ENCODE measurements around the gene PSMC3IP. TPM values are rescaled to one million over a fixed set of nuclear protein-coding genes. Genes with fewer than 3 reads are reported as not detected.

The PSMC3IP gene
- total RNA-seq, 1 experiment from 2014 or later, result 37.4 TPM

- Histone ChIP-seq H3K23ac (ENCODE audit: insufficient read length, low read depth, low read length) (no peak overlapping the region), H3K9me3 (ENCODE audit: control insufficient read depth, low read depth, low read length) (no peaks in the 10 kb centered on the region), H2BK12ac (ENCODE audit: insufficient read length, low read depth, low read length) (no peak overlapping the region), H4K20me1 (ENCODE audit: control insufficient read depth, insufficient read depth, insufficient read length) (no peaks in the 10 kb centered on the region), H3K56ac (ENCODE audit: insufficient read length, low read depth, low read length) (no peak overlapping the region), H3K18ac (ENCODE audit: insufficient read length, low read depth, low read length) (no peak overlapping the region), H2BK5ac (ENCODE audit: insufficient read length, low read length) (no peak overlapping the region), H3K4ac (ENCODE audit: low read depth, low read length) (no peak overlapping the region), H4K91ac (ENCODE audit: insufficient read length, low read depth, low read length) (no peak overlapping the region), H2BK120ac (ENCODE audit: low read depth, low read length, poor library complexity, severe bottlenecking) (no peak overlapping the region), H3K23me2 (ENCODE audit: insufficient read length, low read depth, low read length, poor library complexity, severe bottlenecking) (peaks cover 3% of the 10 kb centered on the region), H3K9ac (ENCODE audit: extremely low read depth, insufficient read length, low read length) (no peak overlapping the region), H3K27ac (ENCODE audit: insufficient read length, low read depth, low read length) (no peak overlapping the region), H4K8ac (replicated peaks; ENCODE audit: insufficient read length, low read depth, low read length) (no peak overlapping the region), H2BK15ac (ENCODE audit: low read depth, low read length) (no peak overlapping the region), H3K4me2 (ENCODE audit: insufficient read depth, insufficient read length, low read length) (no peak overlapping the region), H3K4me1 (ENCODE audit: insufficient read depth, low read length) (no peaks in the 10 kb centered on the region), H4K5ac (ENCODE audit: insufficient read length, low read depth, low read length) (no peak overlapping the region), H3K79me2 (ENCODE audit: insufficient read depth, low read length) (no peaks in the 10 kb centered on the region), H2AK5ac (ENCODE audit: insufficient read length, low read length) (no peak overlapping the region), H2BK20ac (ENCODE audit: low read depth, low read length, poor library complexity, severe bottlenecking) (no peak overlapping the region), H3K27me3 (ENCODE audit: insufficient read depth, low read length) (no peaks in the 10 kb centered on the region; the same call in 1 of the 2 replicates), H3K79me1 (ENCODE audit: insufficient read depth, low read depth, low read length, poor library complexity, severe bottlenecking) (no peaks in the 10 kb centered on the region), H2AFZ (ENCODE audit: low read length) (no peak overlapping the region), H3K14ac (ENCODE audit: insufficient read depth, low read length) (no peak overlapping the region), H3T11ph (ENCODE audit: low read length) (no peak overlapping the region)
- no peaks in the 10 kb centered on the region for H3K27me3 Mint-ChIP-seq (ENCODE audit: low read depth)
- WGBS (ENCODE audit: extremely low coverage, insufficient read length, low lambda C conversion rate), result no CpG with 5 or more reads among the region's 2 CpGs
- H3K36me3 Mint-ChIP-seq (ENCODE audit: insufficient read depth in 1 of 3, low read depth in 3 of 3), result peaks cover 17 to 70% (median 56%) of the 10 kb centered on the region in 3 experiments; a peak in 6 of 7 replicates
- no peak for DNase-seq
- 0 out of 5 replicates have a peak overlapping the region, but pooled peaks of 1 of the 2 experiments have one; percentile 50 for H3K4me3 Mint-ChIP-seq
- peaks cover 20 to 21% of the 10 kb centered on the region in 2 experiments for H3K4me1 Mint-ChIP-seq
- TF ChIP-seq, protein P1, sequence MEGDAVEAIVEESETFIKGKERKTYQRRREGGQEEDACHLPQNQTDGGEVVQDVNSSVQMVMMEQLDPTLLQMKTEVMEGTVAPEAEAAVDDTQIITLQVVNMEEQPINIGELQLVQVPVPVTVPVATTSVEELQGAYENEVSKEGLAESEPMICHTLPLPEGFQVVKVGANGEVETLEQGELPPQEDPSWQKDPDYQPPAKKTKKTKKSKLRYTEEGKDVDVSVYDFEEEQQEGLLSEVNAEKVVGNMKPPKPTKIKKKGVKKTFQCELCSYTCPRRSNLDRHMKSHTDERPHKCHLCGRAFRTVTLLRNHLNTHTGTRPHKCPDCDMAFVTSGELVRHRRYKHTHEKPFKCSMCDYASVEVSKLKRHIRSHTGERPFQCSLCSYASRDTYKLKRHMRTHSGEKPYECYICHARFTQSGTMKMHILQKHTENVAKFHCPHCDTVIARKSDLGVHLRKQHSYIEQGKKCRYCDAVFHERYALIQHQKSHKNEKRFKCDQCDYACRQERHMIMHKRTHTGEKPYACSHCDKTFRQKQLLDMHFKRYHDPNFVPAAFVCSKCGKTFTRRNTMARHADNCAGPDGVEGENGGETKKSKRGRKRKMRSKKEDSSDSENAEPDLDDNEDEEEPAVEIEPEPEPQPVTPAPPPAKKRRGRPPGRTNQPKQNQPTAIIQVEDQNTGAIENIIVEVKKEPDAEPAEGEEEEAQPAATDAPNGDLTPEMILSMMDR (conservative IDR thresholded peaks at IDR 0.05), result no peak
- peak overlapping the region in 2 of 3 experiments; percentile 5 to 40; a peak in 2 of 7 replicates for H3K27ac Mint-ChIP-seq
- no peaks in the 10 kb centered on the region for H3K9me3 Mint-ChIP-seq
Observed at GRCh38 chr17:42579794-42580551, 2.4 kb upstream of the PSMC3IP start.
